OCI-LY7 (cell line): Measurements from ENCODE around the gene IFI27L1. TPM values are rescaled to one million over a fixed set of nuclear protein-coding genes. Genes with fewer than 3 reads are reported as not detected.

ENCODE experiments used
- BruUV-seq: library from RNA; stranded (reverse); fragments of 400-500 nt; replicated peaks from 2 replicates; lab custom pipeline; 2021; lab: Mats Ljungman, UMichigan
- CTCF ChIA-PET: fragments of 300-600 bp; sonication (Branson Sonifier 250); formaldehyde crosslinking; loops from one replicate; lab custom pipeline; 2022; ENCODE audit warnings: antibody characterized with exemption; ENCODE audit not compliant: unreplicated experiment; lab: Charles Lee
- POLR2A ChIA-PET: fragments of 300-600 bp; sonication (Branson Sonifier 250); formaldehyde crosslinking; loops from one replicate; lab custom pipeline; 2022; ENCODE audit warnings: antibody characterized with exemption; lab: Charles Lee
- DNase-seq: peaks from one replicate; pipeline ENCODE4 v3.0.0-alpha.2; 2015; ENCODE audit warnings: low spot score
- H2AFZ ChIP-seq: fragments of 200-600 bp; sonication (generic), shearing (Covaris generic); 2 replicates; pipeline ENCODE4 v1.6.1; 2014; ENCODE audit warnings: mild to moderate bottlenecking, antibody characterized with exemption, low read length, moderate library complexity
- H3K27ac ChIP-seq: fragments of 200-600 bp; sonication (generic); 2 replicates; pipeline ENCODE4 v1.5.1; 2014; ENCODE audit warnings: mixed run types, low read depth, mild to moderate bottlenecking, moderate library complexity, low read length, inconsistent platforms; ENCODE audit not compliant: poor library complexity, severe bottlenecking
- H3K36me3 ChIP-seq: fragments of 200-600 bp; sonication (generic); 2 replicates; pipeline ENCODE4 v1.6.1; 2014; ENCODE audit warnings: mild to moderate bottlenecking, antibody characterized with exemption, low read length, moderate library complexity, mixed read lengths; ENCODE audit not compliant: insufficient read depth
- H3K4me1 ChIP-seq: fragments of 200-600 bp; sonication (generic); 2 replicates; pipeline ENCODE4 v1.5.1; 2014; ENCODE audit warnings: mild to moderate bottlenecking, low read length; ENCODE audit not compliant: insufficient read depth, poor library complexity, severe bottlenecking
- H3K4me2 ChIP-seq: fragments of 200-600 bp; sonication (generic); 2 replicates; pipeline ENCODE4 v1.6.1; 2014; ENCODE audit warnings: mild to moderate bottlenecking, low read length
- H3K4me3 ChIP-seq: fragments of 200-600 bp; sonication (generic); 2 replicates; pipeline ENCODE4 v1.5.1; 2014; ENCODE audit warnings: mild to moderate bottlenecking, low read depth, low read length; ENCODE audit not compliant: poor library complexity, severe bottlenecking
- H3K79me2 ChIP-seq: fragments of 200-600 bp; sonication (generic); 2 replicates; pipeline ENCODE4 v1.6.1; 2016; ENCODE audit warnings: low read depth, mild to moderate bottlenecking, low read length, moderate library complexity, mixed read lengths; ENCODE audit not compliant: insufficient read depth
- H3K9me2 ChIP-seq: fragments of 200-600 bp; sonication (generic); 2 replicates; pipeline ENCODE4 v1.6.1; 2016; ENCODE audit warnings: mild to moderate bottlenecking, low read length, mixed read lengths; ENCODE audit not compliant: insufficient read depth
- H3K9me3 ChIP-seq: fragments of 200-600 bp; sonication (generic); 2 replicates; pipeline ENCODE4 v1.6.1; 2014; ENCODE audit warnings: mild to moderate bottlenecking, mixed run types, low read length, mixed read lengths
- H4K20me1 ChIP-seq: fragments of 200-600 bp; sonication (generic); 2 replicates; pipeline ENCODE4 v1.6.1; 2014; ENCODE audit warnings: mild to moderate bottlenecking, antibody characterized with exemption, low read length, moderate library complexity, mixed read lengths; ENCODE audit not compliant: insufficient read depth
- CTCF ChIP-seq: fragments of 200-600 bp; sonication (generic); conservative IDR thresholded peaks from 2 replicates; pipeline ENCODE4 v1.5.1; 2014; ENCODE audit warnings: mild to moderate bottlenecking, antibody characterized with exemption, low read length, moderate library complexity, mixed read lengths
- EZH2phosphoT487 ChIP-seq: fragments of 200-600 bp; sonication (generic); IDR thresholded peaks from 2 replicates; pipeline ENCODE4 v1.6.1; 2018; ENCODE audit warnings: low read depth, borderline replicate concordance, mild to moderate bottlenecking, mixed run types, antibody characterized with exemption, low read length, moderate library complexity, mixed read lengths
- intact Hi-C: fragments of 100-400 bp; cut with micrococcal nuclease; formaldehyde crosslinking; loops from one replicate; pipeline ENCODE4 v1.10.0; 2022; ENCODE audit not compliant: unreplicated experiment
- total RNA-seq, 2 experiments: library from RNA; depleted of rRNA in 1 of 2; stranded (reverse); fragments of >200 nt in 1 of 2; shearing (Covaris generic) in 1 of 2; gene quantifications; 2 replicates each; pipeline ENCODE4 v1.2.3, GENCODE V29; 2014 to 2022

IFI27L1 gene
- total RNA-seq, 2 experiments from 2014 or later, result 49.0 to 61.5 TPM

- DNase-seq, result no peak
- POLR2A ChIA-PET, result interaction anchor here (0.8 to 2.3 kb wide), 4 partner anchors 13 to 116 kb away, joined by 3 to 7 read pairs (median 4); partner anchors contain the start of genes IFI27L2 and OTUB2
- H3K9me2 ChIP-seq, result no peaks in the 10 kb centered on the region
- no peaks in the 10 kb centered on the region for H3K9me3 ChIP-seq
- CTCF ChIA-PET, result no interaction called here
- no peak for TF ChIP-seq CTCF
- no peak for TF ChIP-seq EZH2phosphoT487
- H2AFZ ChIP-seq, result no peak overlapping the region
- no peak overlapping the region for H3K4me3 ChIP-seq
- no peaks in the 10 kb centered on the region for H3K36me3 ChIP-seq
- H3K79me2 ChIP-seq, result no peaks in the 10 kb centered on the region
- H4K20me1 ChIP-seq, result no peaks in the 10 kb centered on the region
- no peak overlapping the region for H3K27ac ChIP-seq
- intact Hi-C loops, result no loop called here
- peaks cover 16% of the 10 kb centered on the region for H3K4me1 ChIP-seq
- H3K4me2 ChIP-seq, result no peak overlapping the region
- BruUV-seq, result no TSS peak
Measured at GRCh38 chr14:94142247-94142646, 61.1 kb downstream of the IFI27L1 start.

- intact Hi-C loops, result no loop called here
- BruUV-seq, result no TSS peak
- CTCF ChIA-PET, result no interaction called here
- DNase-seq, result no peak
- H4K20me1 ChIP-seq, result no peaks in the 10 kb centered on the region
- no peak overlapping the region for H3K4me3 ChIP-seq
- H3K27ac ChIP-seq, result no peak overlapping the region
- H3K79me2 ChIP-seq, result no peaks in the 10 kb centered on the region
- H3K4me2 ChIP-seq, result no peak overlapping the region
- H3K36me3 ChIP-seq, result no peaks in the 10 kb centered on the region
- TF ChIP-seq EZH2phosphoT487 (no peak), CTCF (no peak)
- no peak overlapping the region for H2AFZ ChIP-seq
- no peaks in the 10 kb centered on the region for H3K9me3 ChIP-seq
- POLR2A ChIA-PET, result interaction anchor here (0.7 to 2.3 kb wide), 5 partner anchors 14 to 1196 kb away, joined by 3 to 7 read pairs (median 3); partner anchors contain the start of genes IFI27L2 and OTUB2
- H3K4me1 ChIP-seq, result peaks cover 16% of the 10 kb centered on the region
- no peaks in the 10 kb centered on the region for H3K9me2 ChIP-seq
Measured at GRCh38 chr14:94142836-94143235, 61.7 kb downstream of the IFI27L1 start.

GRCh38 chr14:94143239-94143638, 62.1 kb downstream of the IFI27L1 start:
- no peak overlapping the region for H3K4me2 ChIP-seq
- no peaks in the 10 kb centered on the region for H3K9me3 ChIP-seq
- POLR2A ChIA-PET, result interaction anchor here (0.7 to 2.3 kb wide), 4 partner anchors 14 to 1196 kb away, joined by 3 to 7 read pairs (median 3); partner anchors contain the start of genes IFI27L2 and OTUB2
- H3K36me3 ChIP-seq, result no peaks in the 10 kb centered on the region
- H3K4me1 ChIP-seq, result peaks cover 16% of the 10 kb centered on the region
- intact Hi-C loops, result no loop called here
- no peak overlapping the region for H2AFZ ChIP-seq
- TF ChIP-seq EZH2phosphoT487 (no peak), CTCF (peak; percentile 69)
- BruUV-seq, result no TSS peak
- CTCF ChIA-PET, result no interaction called here
- no peak overlapping the region for H3K27ac ChIP-seq
- peak; percentile 41 for DNase-seq
- H3K79me2 ChIP-seq, result no peaks in the 10 kb centered on the region
- H3K4me3 ChIP-seq, result no peak overlapping the region
- H4K20me1 ChIP-seq, result no peaks in the 10 kb centered on the region
- no peaks in the 10 kb centered on the region for H3K9me2 ChIP-seq
